Thoracic aorta (tissue), 2 donors: ENCODE data around the gene IZUMO3. TPM values are rescaled to one million over a fixed set of nuclear protein-coding genes. Genes with fewer than 3 reads are reported as not detected.

Experiments used
- ATAC-seq: fragments of 150-250 bp; one replicate; pipeline ENCODE4 v1.8.0; 2017; ENCODE audit warnings: low read depth; ENCODE audit not compliant: insufficient number of reproducible peaks, low FRiP score
- DNase-seq: peaks from one replicate; pipeline ENCODE4 v3.0.0-alpha.2; 2020; ENCODE audit warnings: low spot score
- H3K27ac ChIP-seq, 2 donors: fragments of 200-600 bp; sonication (generic); 1 replicate in 1 of 2; 2 replicates in 1 of 2; pipeline ENCODE4 v1.5.1; 2016; ENCODE audit warnings: mild to moderate bottlenecking in 2 of 2, moderate library complexity in 2 of 2
- H3K27me3 ChIP-seq: fragments of 200-600 bp; sonication (generic); replicated peaks from 2 replicates; pipeline ENCODE4 v1.6.0; 2016; ENCODE audit warnings: mild to moderate bottlenecking; ENCODE audit not compliant: insufficient read depth
- H3K36me3 ChIP-seq: fragments of 200-600 bp; sonication (generic); one replicate; pipeline ENCODE4 v1.5.1; 2016
- H3K4me1 ChIP-seq, 2 donors: fragments of 200-600 bp; sonication (generic); 1 replicate in 1 of 2; 2 replicates in 1 of 2; pipeline versions ENCODE4 v1.5.1 to v1.6.0; 2016; ENCODE audit warnings: low read depth in 2 of 2, mild to moderate bottlenecking in 1 of 2; ENCODE audit not compliant: control insufficient read depth in 1 of 2
- H3K4me3 ChIP-seq: fragments of 200-600 bp; sonication (generic); 2 replicates; pipeline ENCODE4 v1.5.1; 2016; ENCODE audit warnings: mild to moderate bottlenecking
- H3K9me3 ChIP-seq: fragments of 200-600 bp; sonication (generic); 2 replicates; pipeline ENCODE4 v1.5.1; 2016
- total RNA-seq, 2 donors: library from RNA; depleted of rRNA; stranded (reverse); fragments of >200 nt; gene quantifications; one replicate each; pipeline versions ENCODE4 v1.1.0 to v1.2.3, GENCODE V29; 2016
- TF ChIP-seq, protein P1 (sequence below): fragments of 200-600 bp; sonication (generic); IDR thresholded peaks from one replicate; pipeline ENCODE4 v1.5.1; 2019; ENCODE audit warnings: antibody characterized with exemption

The IZUMO3 gene
- total RNA-seq, 2 donors from 2014 or later, result not detected

DNA sequence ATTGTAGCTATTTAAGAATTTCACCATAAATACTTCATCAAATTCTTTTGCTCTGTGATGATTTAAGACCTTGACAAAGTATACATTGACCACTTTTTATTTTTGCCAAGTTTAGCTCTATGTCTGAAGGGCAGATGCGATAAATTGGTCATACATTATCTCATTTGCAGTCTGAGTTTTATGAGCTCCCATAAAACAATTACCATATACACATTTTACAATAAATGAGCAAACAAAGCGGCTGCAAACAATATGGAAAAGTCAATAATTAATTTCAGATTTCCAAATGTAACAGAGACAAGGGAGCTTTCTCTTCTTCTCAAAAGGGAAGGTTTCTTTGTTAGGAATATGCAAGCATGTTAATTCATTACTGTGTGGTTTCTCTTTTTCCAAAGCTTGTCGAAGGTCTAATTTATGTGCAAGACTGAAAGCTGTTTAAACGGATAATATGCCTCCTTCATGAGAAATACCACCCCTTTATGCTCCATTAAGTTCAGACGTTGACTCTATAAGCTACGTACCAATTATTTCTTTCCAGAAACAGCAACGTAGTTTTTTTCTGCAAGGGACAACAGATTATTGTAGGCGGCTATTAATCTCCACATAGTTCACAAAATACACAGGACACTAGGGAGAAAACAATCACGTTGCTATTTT, 7.0 kb upstream of the IZUMO3 start:
- H3K27me3 ChIP-seq, result no peaks in the 10 kb centered on the region
- H3K4me3 ChIP-seq, result no peak overlapping the region
- H3K27ac ChIP-seq, result no peak overlapping the region
- ATAC-seq (no peak), DNase-seq (no peak)
- TF ChIP-seq, protein P1, sequence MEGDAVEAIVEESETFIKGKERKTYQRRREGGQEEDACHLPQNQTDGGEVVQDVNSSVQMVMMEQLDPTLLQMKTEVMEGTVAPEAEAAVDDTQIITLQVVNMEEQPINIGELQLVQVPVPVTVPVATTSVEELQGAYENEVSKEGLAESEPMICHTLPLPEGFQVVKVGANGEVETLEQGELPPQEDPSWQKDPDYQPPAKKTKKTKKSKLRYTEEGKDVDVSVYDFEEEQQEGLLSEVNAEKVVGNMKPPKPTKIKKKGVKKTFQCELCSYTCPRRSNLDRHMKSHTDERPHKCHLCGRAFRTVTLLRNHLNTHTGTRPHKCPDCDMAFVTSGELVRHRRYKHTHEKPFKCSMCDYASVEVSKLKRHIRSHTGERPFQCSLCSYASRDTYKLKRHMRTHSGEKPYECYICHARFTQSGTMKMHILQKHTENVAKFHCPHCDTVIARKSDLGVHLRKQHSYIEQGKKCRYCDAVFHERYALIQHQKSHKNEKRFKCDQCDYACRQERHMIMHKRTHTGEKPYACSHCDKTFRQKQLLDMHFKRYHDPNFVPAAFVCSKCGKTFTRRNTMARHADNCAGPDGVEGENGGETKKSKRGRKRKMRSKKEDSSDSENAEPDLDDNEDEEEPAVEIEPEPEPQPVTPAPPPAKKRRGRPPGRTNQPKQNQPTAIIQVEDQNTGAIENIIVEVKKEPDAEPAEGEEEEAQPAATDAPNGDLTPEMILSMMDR, result no peak
- no peaks in the 10 kb centered on the region for H3K9me3 ChIP-seq
- no peaks in the 10 kb centered on the region for H3K36me3 ChIP-seq
- H3K4me1 ChIP-seq, result no peaks in the 10 kb centered on the region

DNA sequence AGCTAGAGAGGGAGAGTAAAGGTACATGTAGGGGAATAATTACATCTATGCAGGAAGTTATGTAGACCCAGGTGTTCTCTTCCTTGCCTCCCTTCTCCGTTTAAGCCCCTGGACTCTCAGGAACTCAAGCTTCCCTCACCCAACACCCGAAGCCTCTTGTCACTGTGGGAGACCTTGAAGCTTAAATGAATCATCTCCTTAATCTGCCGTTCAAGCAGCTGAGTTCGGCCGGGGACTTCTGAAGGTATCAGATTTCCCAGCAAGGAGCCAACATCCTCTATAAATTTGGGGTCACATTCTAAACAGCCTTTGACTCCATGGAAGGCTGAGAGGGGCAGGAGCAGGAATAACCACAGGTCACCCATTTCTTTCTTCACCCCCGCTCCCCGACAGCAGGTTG, 412 bp downstream of the IZUMO3 start:
- DNase-seq, result no peak
- Histone ChIP-seq H3K4me1 (no peaks in the 10 kb centered on the region), H3K9me3 (no peaks in the 10 kb centered on the region), H3K36me3 (no peaks in the 10 kb centered on the region), H3K27ac (no peak overlapping the region), H3K27me3 (no peaks in the 10 kb centered on the region), H3K4me3 (no peak overlapping the region)
- TF ChIP-seq, protein P1, result no peak
- ATAC-seq, result no peak

DNA sequence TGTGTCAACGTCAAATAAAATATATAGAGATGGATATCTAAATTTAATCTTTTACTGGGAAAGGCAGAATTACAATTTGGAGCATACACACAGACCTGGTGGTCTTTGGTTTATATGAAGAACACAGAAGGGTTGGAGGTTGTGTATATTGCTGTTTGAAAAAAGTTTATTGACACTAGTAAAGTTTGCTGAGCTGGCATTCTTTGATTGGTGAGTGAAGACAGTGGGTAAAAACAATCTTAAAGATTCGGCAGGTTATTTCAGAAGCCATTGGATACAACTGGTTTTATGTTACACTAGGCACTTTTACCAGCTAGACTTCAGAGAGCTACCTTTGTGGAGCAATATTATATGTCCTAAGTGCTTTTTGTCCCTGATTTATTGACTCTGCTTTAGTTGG, 27.2 kb downstream of the IZUMO3 start:
- TF ChIP-seq, protein P1, result no peak
- ATAC-seq (no peak), DNase-seq (no peak)
- Histone ChIP-seq H3K4me1 (no peaks in the 10 kb centered on the region), H3K9me3 (no peaks in the 10 kb centered on the region), H3K4me3 (no peak overlapping the region), H3K36me3 (no peaks in the 10 kb centered on the region), H3K27me3 (no peaks in the 10 kb centered on the region), H3K27ac (no peak overlapping the region)

DNA sequence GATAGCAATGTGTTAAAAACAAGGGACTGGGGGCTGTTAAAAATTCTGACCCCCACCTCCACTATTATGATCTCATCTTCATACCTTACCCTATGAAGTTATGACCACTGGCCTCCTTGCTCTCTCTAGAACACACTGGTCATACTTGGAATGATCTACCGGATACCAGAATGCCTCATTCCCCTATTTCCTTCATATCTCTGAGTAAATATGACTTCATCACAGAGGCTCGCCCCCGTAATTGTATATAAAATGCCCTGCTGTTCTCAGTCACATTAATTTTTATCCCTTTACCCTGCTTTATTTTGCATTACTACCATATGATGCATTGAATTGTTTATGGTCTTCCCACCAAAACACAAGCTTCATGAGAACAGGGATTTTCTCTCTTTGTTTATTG, 29.2 kb downstream of the IZUMO3 start:
- ATAC-seq (no peak), DNase-seq (no peak)
- H3K27me3 ChIP-seq, result no peaks in the 10 kb centered on the region
- H3K36me3 ChIP-seq, result no peaks in the 10 kb centered on the region
- no peak overlapping the region for H3K27ac ChIP-seq
- H3K4me1 ChIP-seq, result no peaks in the 10 kb centered on the region
- TF ChIP-seq, protein P1, result no peak
- H3K4me3 ChIP-seq, result no peak overlapping the region
- no peaks in the 10 kb centered on the region for H3K9me3 ChIP-seq

DNA sequence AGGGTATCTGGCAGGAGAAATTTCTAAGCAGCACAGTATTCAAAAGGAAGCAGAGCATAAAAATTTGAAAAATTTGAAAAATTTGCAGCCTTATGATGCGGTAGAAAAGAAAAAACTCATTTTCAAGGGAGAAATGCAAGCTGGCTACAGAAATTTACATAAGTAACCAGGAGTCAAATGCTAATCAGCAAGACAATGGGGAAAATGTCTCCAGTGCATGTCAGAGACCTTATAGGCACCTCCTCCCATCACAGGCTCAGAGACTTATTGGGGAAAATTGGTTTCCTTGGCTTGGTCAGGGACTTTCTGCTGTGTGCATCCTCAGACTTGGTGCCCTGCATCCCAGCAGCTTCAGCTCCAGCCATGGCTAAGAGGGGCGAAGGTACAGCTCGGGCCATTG, 35.8 kb downstream of the IZUMO3 start:
- H3K27me3 ChIP-seq, result no peaks in the 10 kb centered on the region
- no peak overlapping the region for H3K4me3 ChIP-seq

More for the DNA sequence above, 35.8 kb downstream of the IZUMO3 start:
- Histone ChIP-seq H3K36me3 (no peaks in the 10 kb centered on the region), H3K9me3 (no peaks in the 10 kb centered on the region), H3K4me1 (no peaks in the 10 kb centered on the region), H3K27ac (no peak overlapping the region)
- no peak for ATAC-seq
- TF ChIP-seq, protein P1, result no peak
- DNase-seq, result no peak
